Esophagus (tissue), 2 donors: ENCODE data around the gene DPM2. TPM values are rescaled to one million over a fixed set of nuclear protein-coding genes. Genes with fewer than 3 reads are reported as not detected.

Experiments used
- H3K27ac ChIP-seq, 2 donors: one replicate each; pipeline ENCODE4 v1.5.1; 2013; ENCODE audit warnings: low read depth in 2 of 2, mild to moderate bottlenecking in 2 of 2, inconsistent platforms in 1 of 2, low read length in 1 of 2, moderate library complexity in 1 of 2
- H3K27me3 ChIP-seq, 2 donors: one replicate each; pipeline ENCODE4 v1.6.1; 2013; ENCODE audit warnings: low read length in 2 of 2, control low read depth in 1 of 2, mild to moderate bottlenecking in 1 of 2; ENCODE audit not compliant: insufficient read depth in 2 of 2, control insufficient read depth in 1 of 2
- H3K36me3 ChIP-seq, 2 donors: one replicate each; pipeline ENCODE4 v1.6.1; 2013; ENCODE audit warnings: low read length in 1 of 2; ENCODE audit not compliant: control insufficient read depth in 2 of 2, insufficient read depth in 2 of 2
- H3K4me1 ChIP-seq, 2 donors: one replicate each; pipeline ENCODE4 v1.6.1; 2013; ENCODE audit warnings: low read length in 1 of 2; ENCODE audit not compliant: control insufficient read depth in 2 of 2, insufficient read depth in 2 of 2
- H3K4me3 ChIP-seq, 2 donors: one replicate each; pipeline ENCODE4 v1.5.1; 2013; ENCODE audit warnings: low read length in 2 of 2, mild to moderate bottlenecking in 2 of 2, low read depth in 1 of 2, moderate library complexity in 1 of 2
- H3K9me3 ChIP-seq, 2 donors: one replicate each; pipeline ENCODE4 v1.6.1; 2013; ENCODE audit warnings: mild to moderate bottlenecking in 2 of 2, low read depth in 1 of 2, low read length in 1 of 2, moderate library complexity in 1 of 2; ENCODE audit not compliant: control insufficient read depth in 2 of 2, insufficient read depth in 1 of 2
- WGBS, 2 donors: extraction: QIAGEN DNeasy Blood & Tissue Kit; methylation state at CpG; one replicate each; pipeline ENCODE4 v1.1.7; 2013; 5-methylcytosine and 5-hydroxymethylcytosine counted together
- polyA plus RNA-seq, 2 donors: library from polyadenylated mRNA; stranded (reverse); fragments of 200-250 nt; gene quantifications; one replicate each; pipeline ENCODE4 v1.2.3, GENCODE V29; 2013
- donor health status: healthy with polysubstance abuse.
- donor health status: Bipolar disorder and iron deficiency.

Gene DPM2, protein sequence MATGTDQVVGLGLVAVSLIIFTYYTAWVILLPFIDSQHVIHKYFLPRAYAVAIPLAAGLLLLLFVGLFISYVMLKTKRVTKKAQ
- polyA plus RNA-seq: 10 to 100 TPM; 25.2 to 28.2 TPM

DNA sequence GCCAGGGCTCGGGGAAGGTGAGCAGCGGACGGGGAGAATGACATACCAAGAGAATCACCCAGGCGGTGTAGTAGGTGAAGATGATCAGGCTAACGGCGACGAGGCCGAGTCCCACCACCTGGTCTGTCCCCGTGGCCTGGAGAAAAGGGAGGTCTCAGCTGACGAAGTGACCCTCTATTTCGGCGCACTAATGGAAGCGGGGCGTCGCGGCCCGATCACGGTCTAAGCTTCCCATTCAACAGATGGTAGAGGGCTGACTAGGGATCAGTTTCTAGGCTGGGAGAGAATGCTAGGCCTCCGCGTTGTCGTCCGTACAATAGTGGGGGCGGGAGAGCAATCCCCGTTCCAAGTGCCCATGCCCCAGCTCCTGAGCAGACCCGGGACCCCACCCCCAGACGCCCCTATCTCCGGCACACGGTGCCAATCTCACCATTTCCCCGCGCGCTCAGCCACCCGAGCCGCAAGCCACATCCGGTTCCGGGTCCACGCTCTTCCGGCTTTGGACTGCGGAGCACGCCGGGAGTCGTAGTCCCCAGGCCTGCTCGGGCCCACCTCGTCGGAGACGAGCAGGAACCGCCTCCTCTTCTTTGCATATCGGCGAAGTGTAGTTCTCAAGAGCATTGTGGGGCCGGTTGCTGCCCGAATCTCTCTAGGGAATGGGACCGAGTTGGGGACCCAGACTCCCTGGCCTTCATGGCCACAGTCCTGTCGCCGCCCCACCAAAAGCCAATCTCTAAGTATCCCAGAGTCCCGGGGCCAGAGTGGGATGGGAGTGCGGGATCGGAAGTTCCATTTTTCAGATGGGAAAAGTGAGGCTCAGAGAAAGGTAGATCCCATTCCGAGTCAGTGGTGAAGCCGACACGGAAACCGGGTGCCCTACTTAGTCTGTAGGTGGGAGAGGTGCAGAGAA lies at the start of gene DPM2:
Gene DPM2, minus strand, starts transcription at position 467 of the 910 bp plus-strand sequence. Its CDS starts 34 bp downstream, at position 433.
- WGBS, 2 donors: 3 to 5% methylated on average over 60 of the region's 60 CpGs
- Histone ChIP-seq H3K36me3 (peaks cover 0 to 21% of the 10 kb centered on the region in 2 donors), H3K4me1 (peaks cover 8 to 11% of the 10 kb centered on the region in 2 donors), H3K4me3 (peak within 1 kb of the TSS; percentile 69 to 90), H3K27ac (peak within 1 kb of the TSS; percentile 9 to 89), H3K9me3 (no peaks in the 10 kb centered on the region), H3K27me3 (no peaks in the 10 kb centered on the region)

DNA sequence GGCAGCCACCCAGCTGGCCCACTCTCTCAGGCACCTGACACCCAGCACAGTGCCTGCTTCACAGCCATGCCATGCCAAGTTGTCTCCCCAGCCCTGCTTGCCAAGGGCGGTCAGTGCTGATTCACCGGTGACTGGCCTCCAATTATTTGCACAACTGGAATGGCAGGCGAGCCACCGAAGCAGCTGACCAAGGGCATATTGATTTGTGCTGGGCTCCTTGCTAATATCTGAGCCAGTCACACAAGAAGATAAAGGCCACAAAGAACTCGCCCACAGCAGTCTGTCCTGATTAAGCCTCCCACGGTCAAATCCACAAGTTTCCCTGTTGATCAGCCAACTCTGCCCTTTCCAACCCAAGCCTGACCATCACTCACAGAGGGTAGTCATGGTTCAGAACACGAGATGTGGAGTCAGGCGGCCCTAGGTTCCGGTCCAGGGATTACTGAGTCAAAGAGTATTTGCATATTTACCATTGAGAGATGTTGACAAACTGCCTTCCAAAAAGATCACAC lies 49.5 kb upstream of the DPM2 start:
- WGBS, 2 donors: 62 to 68% methylated on average over 9 of the region's 9 CpGs
- no peaks in the 10 kb centered on the region for H3K9me3 ChIP-seq
- peak overlapping the region; percentile 48 to 72 for H3K27ac ChIP-seq
- peaks cover 2 to 5% of the 10 kb centered on the region in 2 donors for H3K4me1 ChIP-seq
- H3K27me3 ChIP-seq: no peaks in the 10 kb centered on the region
- no peak overlapping the region for H3K4me3 ChIP-seq
- H3K36me3 ChIP-seq: no peaks in the 10 kb centered on the region

GRCh38 chr9:127985011-127985410 lies 47.4 kb upstream of the DPM2 start:
- Histone ChIP-seq H3K4me1 (peaks cover 5% of the 10 kb centered on the region in 2 donors), H3K4me3 (no peak overlapping the region), H3K9me3 (no peaks in the 10 kb centered on the region), H3K27ac (no peak overlapping the region), H3K27me3 (no peaks in the 10 kb centered on the region), H3K36me3 (no peaks in the 10 kb centered on the region)
- WGBS, 2 donors: 75 to 92% methylated on average over 3 of the region's 3 CpGs

DNA sequence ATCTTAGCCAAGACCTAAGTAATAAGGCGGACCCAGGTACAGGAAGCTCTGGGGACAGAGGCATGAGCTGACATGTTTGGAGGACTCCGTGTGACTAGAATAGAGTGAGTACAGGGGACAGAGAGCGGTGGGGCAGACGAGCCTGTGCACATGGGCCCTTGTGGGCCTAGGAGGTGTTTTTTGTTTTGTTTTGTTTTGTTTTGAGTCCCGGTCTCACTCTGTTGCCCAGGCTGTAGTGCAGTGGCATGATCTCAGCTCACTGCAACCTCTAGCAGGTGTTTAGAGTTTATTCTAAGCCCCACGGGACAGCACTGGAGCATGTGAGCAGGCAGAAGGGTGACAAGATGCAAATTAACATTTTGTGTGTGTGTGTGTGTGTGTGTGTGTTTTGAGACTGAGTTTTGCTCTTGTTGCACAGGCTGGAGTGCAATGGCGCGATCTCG lies 46.2 kb upstream of the DPM2 start:
- peaks cover 5% of the 10 kb centered on the region in 2 donors for H3K4me1 ChIP-seq
- WGBS, 2 donors: 83 to 87% methylated on average over 9 of the region's 9 CpGs

GRCh38 chr9:127982912-127983311 lies 45.3 kb upstream of the DPM2 start:
- Histone ChIP-seq H3K4me1 (peaks cover 5 to 6% of the 10 kb centered on the region in 2 donors), H3K27me3 (no peaks in the 10 kb centered on the region), H3K27ac (peak overlapping the region; percentile 7 to 75), H3K4me3 (no peak overlapping the region), H3K9me3 (no peaks in the 10 kb centered on the region), H3K36me3 (no peaks in the 10 kb centered on the region)
- WGBS, 2 donors: 79 to 82% methylated on average over 1 of the region's 1 CpG

More for the DNA sequence above, 46.2 kb upstream of the DPM2 start:
- Histone ChIP-seq H3K27me3 (no peaks in the 10 kb centered on the region), H3K9me3 (no peaks in the 10 kb centered on the region), H3K4me3 (no peak overlapping the region), H3K36me3 (no peaks in the 10 kb centered on the region), H3K27ac (peak overlapping the region in 1 of 2 donors; percentile 6)

DNA sequence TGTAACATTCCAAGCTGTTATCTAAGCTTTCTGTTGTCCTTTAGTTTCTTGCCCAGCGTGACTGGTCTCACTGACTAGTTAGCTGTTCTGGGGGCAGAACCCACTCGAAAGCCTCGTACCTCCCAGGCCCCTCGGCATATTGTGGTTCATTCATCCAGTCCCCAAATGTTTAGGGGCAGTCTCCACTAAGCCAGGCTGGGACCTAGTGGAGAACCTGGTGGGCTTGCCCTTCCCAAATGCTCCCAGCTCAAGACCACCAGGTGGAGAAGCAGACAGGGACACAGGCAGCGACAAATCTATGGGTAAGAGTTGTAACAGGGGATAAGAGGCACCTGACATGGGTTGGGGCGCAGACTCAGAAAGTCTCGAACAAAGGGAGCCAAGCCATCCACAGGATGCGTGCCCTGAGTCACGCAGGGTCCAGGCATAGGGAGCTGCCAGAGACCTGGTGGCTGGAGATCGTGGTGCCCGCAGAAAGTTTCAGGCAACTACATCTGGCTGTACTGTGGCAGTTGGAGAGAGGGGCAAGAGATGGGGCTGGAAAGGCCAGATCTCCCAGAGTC lies 44.0 kb upstream of the DPM2 start:
- Histone ChIP-seq H3K36me3 (peaks cover 0 to 3% of the 10 kb centered on the region in 2 donors), H3K27ac (peak overlapping the region; percentile 88 to 93), H3K27me3 (no peaks in the 10 kb centered on the region), H3K4me1 (peaks cover 10 to 16% of the 10 kb centered on the region in 2 donors), H3K9me3 (no peaks in the 10 kb centered on the region), H3K4me3 (peak overlapping the region; percentile 87 to 98)
- WGBS, 2 donors: 60% methylated on average over 11 of the region's 11 CpGs

DNA sequence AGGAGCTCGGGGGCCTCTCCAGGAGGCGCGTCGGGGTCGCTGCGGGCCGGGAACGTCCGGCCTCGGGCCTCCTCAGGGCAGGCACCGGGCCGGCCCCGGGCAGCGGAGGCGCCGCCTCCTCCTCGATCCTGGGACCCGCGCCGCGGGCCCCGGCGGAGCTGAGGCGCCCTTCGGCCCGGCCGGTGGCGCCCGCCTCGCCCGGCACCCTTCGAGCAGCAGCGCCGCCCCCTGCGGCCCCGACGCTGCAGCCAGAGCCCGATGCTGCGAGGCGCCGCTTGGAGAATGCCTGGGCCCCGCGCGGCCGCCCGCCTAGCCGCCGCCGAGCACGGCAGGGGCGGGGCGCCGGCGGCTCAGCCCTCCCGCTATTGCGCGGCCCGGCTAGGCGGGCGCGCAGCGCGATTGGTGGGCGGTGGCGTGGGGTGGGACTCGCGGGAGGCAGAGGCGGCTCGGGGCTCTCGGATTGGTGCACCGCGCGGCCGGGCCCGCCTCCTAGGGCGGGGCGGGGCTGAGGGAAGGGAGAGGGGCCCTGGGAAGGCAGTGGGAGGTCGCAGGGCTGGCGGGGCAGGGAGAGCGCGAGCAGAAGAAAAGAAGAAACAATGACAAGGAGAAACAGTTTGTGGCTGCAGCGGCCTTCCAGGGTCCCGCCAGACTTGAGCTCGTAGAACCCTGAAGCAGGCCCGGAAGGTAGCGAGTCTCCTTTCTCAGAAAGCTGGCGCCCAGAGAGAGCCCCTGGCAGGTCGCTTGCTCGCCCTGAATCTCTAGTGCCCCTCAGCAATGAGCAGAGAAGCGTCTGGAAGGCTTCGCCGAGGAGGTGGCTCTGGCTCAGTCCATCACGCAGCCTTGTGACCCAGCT lies 43.3 kb upstream of the DPM2 start, which contains the start of gene EEIG1:
Gene EEIG1, minus strand, starts transcription at position 284 of the 853 bp plus-strand sequence. CDS start 852 bp downstream, outside the sequence.
- Histone ChIP-seq H3K4me3 (peak within 1 kb of the TSS; percentile 87 to 98), H3K9me3 (no peaks in the 10 kb centered on the region), H3K27ac (peak within 1 kb of the TSS; percentile 95 to 96), H3K36me3 (peaks cover 0 to 6% of the 10 kb centered on the region in 2 donors), H3K27me3 (no peaks in the 10 kb centered on the region), H3K4me1 (peaks cover 11 to 23% of the 10 kb centered on the region in 2 donors)
- 0 to 1% methylated on average over 60 to 93 of the region's 93 CpGs for WGBS, 2 donors

DNA sequence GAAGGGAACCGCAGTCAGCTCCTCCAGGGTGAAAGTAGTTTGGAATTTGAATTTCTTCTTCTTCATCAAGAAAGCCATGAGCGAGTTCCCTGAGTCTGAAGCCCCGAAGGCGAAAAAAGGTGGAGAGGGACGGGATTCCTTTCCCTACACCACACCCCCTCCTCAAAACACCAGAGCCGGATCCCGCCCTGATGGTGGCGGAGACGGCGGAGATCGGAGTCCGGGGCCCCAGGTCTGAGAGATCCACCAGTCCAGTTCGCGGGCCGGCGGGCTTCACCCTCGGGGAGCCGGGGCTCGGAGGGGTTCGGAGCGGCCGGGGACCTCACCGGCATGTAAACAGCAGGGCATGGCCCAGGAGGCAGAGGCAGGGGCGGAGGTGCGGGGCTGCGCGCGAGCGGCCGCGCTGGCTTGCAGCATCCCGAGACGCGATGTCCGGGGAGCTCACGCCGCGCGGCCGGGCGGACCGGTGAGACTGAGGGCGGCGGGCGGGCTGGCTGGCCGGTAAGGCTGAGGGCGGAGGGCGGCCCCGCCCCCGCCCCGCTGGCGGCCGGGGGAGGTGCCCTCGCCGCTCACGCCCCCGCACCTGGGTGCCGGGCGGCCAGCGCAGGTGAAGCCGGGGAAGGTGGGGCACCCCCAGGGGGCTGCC lies 42.5 kb upstream of the DPM2 start:
- peak overlapping the region; percentile 95 to 96 for H3K27ac ChIP-seq
- 0 to 1% methylated on average over 34 to 61 of the region's 61 CpGs for WGBS, 2 donors
- no peaks in the 10 kb centered on the region for H3K27me3 ChIP-seq
- H3K4me3 ChIP-seq: peak overlapping the region; percentile 87 to 98
- H3K9me3 ChIP-seq: no peaks in the 10 kb centered on the region
- H3K36me3 ChIP-seq: peaks cover 0 to 9% of the 10 kb centered on the region in 2 donors
- H3K4me1 ChIP-seq: peaks cover 14 to 30% of the 10 kb centered on the region in 2 donors
